Coronary artery (tissue), 2 donors: ENCODE data around the gene KLHDC8A.

Experiments
- DNase-seq: peaks from one replicate; pipeline ENCODE4 v3.0.0-alpha.2; 2017; ENCODE audit warnings: low spot score
- H3K27ac ChIP-seq, 2 donors: fragments of 200-600 bp; sonication (generic); one replicate each; pipeline ENCODE4 v1.5.1; 2016 to 2019
- H3K4me3 ChIP-seq: fragments of 200-600 bp; sonication (generic); 2 replicates; pipeline ENCODE4 v1.5.1; 2016; ENCODE audit warnings: mild to moderate bottlenecking, moderate library complexity
- CTCF ChIP-seq: fragments of 200-600 bp; sonication (generic); IDR thresholded peaks from one replicate; pipeline ENCODE4 v1.5.1; 2019; ENCODE audit warnings: antibody characterized with exemption

Gene KLHDC8A

GRCh38 chr1:205343431-205344065 is 13.2 kb downstream of the KLHDC8A start:
- TF ChIP-seq CTCF, result no peak
- no peak for DNase-seq
- Histone ChIP-seq H3K27ac (no peak overlapping the region), H3K4me3 (peak overlapping the region; percentile 67)

GRCh38 chr1:205342986-205343385 is 13.7 kb downstream of the KLHDC8A start:
- DNase-seq, result no peak
- peak overlapping the region; percentile 67 for H3K4me3 ChIP-seq
- TF ChIP-seq CTCF, result no peak
- no peak overlapping the region for H3K27ac ChIP-seq

- no peak for DNase-seq
- no peak overlapping the region for H3K4me3 ChIP-seq
- no peak for TF ChIP-seq CTCF
- no peak overlapping the region for H3K27ac ChIP-seq
Observed at GRCh38 chr1:205340676-205341075, 16.0 kb downstream of the KLHDC8A start.

GRCh38 chr1:205339717-205340116 is 17.0 kb downstream of the KLHDC8A start:
- no peak for DNase-seq
- H3K4me3 ChIP-seq, result no peak overlapping the region
- H3K27ac ChIP-seq, result no peak overlapping the region
- no peak for TF ChIP-seq CTCF

- H3K4me3 ChIP-seq, result no peak overlapping the region
- no peak overlapping the region for H3K27ac ChIP-seq
- TF ChIP-seq CTCF, result no peak
- no peak for DNase-seq
Observed at GRCh38 chr1:205339197-205339702, 17.5 kb downstream of the KLHDC8A start.

GRCh38 chr1:205338011-205338410 is 18.7 kb downstream of the KLHDC8A start:
- DNase-seq, result no peak
- TF ChIP-seq CTCF, result no peak
- H3K27ac ChIP-seq, result no peak overlapping the region
- no peak overlapping the region for H3K4me3 ChIP-seq

- Histone ChIP-seq H3K27ac (no peak overlapping the region), H3K4me3 (no peak overlapping the region)
- no peak for DNase-seq
- no peak for TF ChIP-seq CTCF
Observed at GRCh38 chr1:205337481-205337880, 19.2 kb downstream of the KLHDC8A start.
